Activated T-helper 17 cell treated with anti-CD3 and anti-CD28 coated beads, Interleukin-2, amount 50 U/mL, for 72 hours (primary cell): ENCODE data around the gene TNFSF10. TPM values are rescaled to one million over a fixed set of nuclear protein-coding genes. Genes with fewer than 3 reads are reported as not detected.
"Not testable (repeated sequence)": the region's sequence is repeated elsewhere in the genome, so short reads cannot be mapped to it uniquely, and the experiment has no call there.

Experiments used
- ATAC-seq: fragments of 150-1000 bp; cut with Tn5 transposase; replicated peaks from 2 replicates; pipeline ENCODE4 v1.10.0; 2021; ENCODE audit warnings: mild to moderate bottlenecking, moderate library complexity
- H3K27ac Mint-ChIP-seq: one replicate; pipeline ENCODE4 v1.8.0; 2022; ENCODE audit warnings: mixed read lengths
- H3K27me3 Mint-ChIP-seq: one replicate; pipeline ENCODE4 v1.8.0; 2022; ENCODE audit warnings: mixed read lengths
- H3K36me3 Mint-ChIP-seq: one replicate; pipeline ENCODE4 v1.8.0; 2022; ENCODE audit warnings: low read depth, mild to moderate bottlenecking, mixed read lengths
- H3K4me1 Mint-ChIP-seq: one replicate; pipeline ENCODE4 v1.8.0; 2022; ENCODE audit warnings: mixed read lengths
- H3K4me3 Mint-ChIP-seq: one replicate; pipeline ENCODE4 v1.8.0; 2022; ENCODE audit warnings: mild to moderate bottlenecking, mixed read lengths
- H3K9me3 Mint-ChIP-seq: one replicate; pipeline ENCODE4 v1.8.0; 2022; ENCODE audit warnings: mixed read lengths
- total RNA-seq, 2 donors: library from RNA; stranded (reverse); gene quantifications; one replicate each; pipeline ENCODE4 v1.2.3, GENCODE V29; 2022

The TNFSF10 gene
- total RNA-seq, 2 donors from 2014 or later = 33.6 to 36.1 TPM

DNA sequence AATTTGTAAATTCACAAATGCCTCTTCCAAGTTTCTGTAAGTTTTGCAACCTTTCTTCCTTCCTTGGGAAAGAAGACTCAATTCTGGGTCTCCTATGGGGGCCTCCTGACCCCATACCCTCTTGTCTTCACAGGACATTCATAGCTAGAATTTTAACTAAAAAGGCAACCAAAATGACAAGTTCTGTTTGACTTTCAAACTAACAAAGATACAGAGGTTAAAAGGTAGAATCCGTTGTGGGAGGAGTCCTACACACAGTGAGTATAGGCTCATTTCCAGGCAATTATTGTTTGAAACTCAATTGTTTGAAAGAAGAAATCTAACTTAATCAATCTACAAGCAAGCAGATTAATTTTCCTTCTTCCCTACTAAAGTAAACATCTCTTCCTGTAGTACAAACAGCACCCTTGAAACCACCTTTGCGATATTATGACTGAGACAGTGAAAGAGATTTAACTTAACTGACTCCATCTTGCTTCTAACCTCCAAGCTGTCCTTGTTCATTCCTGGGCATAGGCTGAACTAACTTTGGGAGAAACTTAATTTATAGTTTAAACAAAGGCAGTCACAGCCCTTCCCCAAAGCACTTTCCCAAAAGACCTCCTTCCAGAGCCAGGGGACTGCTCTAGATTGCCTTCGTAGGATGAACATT lies 14.4 kb upstream of the TNFSF10 start:
- no peaks in the 10 kb centered on the region for H3K9me3 Mint-ChIP-seq
- no peaks in the 10 kb centered on the region for H3K27me3 Mint-ChIP-seq
- H3K36me3 Mint-ChIP-seq = no peaks in the 10 kb centered on the region
- peak; percentile 71 for ATAC-seq
- peaks cover 24% of the 10 kb centered on the region for H3K4me1 Mint-ChIP-seq
- peak overlapping the region; percentile 68 for H3K4me3 Mint-ChIP-seq
- peak overlapping the region; percentile 81 for H3K27ac Mint-ChIP-seq

DNA sequence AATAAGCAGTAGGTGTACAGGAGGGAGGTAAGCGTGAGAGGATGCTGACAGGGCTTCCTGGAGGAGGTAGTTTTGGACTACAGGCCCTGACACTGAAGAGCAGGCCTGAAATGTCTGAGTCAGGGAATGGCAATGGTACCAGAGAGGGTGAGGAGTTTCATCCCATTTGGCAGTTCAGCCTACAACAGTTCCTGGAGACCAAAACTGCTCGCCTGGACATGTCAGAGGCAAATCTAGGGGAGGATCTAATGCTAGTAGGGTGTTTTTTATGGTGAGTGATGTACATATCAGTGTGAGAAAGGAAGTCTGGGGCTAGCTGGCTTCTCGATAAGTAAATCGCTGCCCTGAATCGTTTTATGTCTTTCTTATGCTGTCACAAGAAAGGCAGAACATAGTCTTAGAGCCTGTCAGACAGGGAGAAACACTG lies 13.8 kb upstream of the TNFSF10 start:
- Mint-ChIP-seq H3K27ac (peak overlapping the region; percentile 81), H3K4me1 (peaks cover 24% of the 10 kb centered on the region), H3K9me3 (no peaks in the 10 kb centered on the region), H3K27me3 (no peaks in the 10 kb centered on the region), H3K36me3 (no peaks in the 10 kb centered on the region), H3K4me3 (peak overlapping the region; percentile 68)
- ATAC-seq = peak; percentile 71

- Mint-ChIP-seq H3K4me3 (peak overlapping the region; percentile 68), H3K9me3 (no peaks in the 10 kb centered on the region), H3K4me1 (peaks cover 24% of the 10 kb centered on the region), H3K27me3 (no peaks in the 10 kb centered on the region), H3K27ac (peak overlapping the region; percentile 81), H3K36me3 (no peaks in the 10 kb centered on the region)
- ATAC-seq = no peak
Measured at GRCh38 chr3:172536505-172536904, 13.3 kb upstream of the TNFSF10 start.

- Mint-ChIP-seq H3K27ac (no peak overlapping the region), H3K36me3 (no peaks in the 10 kb centered on the region), H3K9me3 (no peaks in the 10 kb centered on the region), H3K27me3 (no peaks in the 10 kb centered on the region), H3K4me3 (peak overlapping the region; percentile 53), H3K4me1 (peaks cover 6% of the 10 kb centered on the region)
- peak; percentile 54 for ATAC-seq
Measured at GRCh38 chr3:172530566-172530965, 7.3 kb upstream of the TNFSF10 start.

DNA sequence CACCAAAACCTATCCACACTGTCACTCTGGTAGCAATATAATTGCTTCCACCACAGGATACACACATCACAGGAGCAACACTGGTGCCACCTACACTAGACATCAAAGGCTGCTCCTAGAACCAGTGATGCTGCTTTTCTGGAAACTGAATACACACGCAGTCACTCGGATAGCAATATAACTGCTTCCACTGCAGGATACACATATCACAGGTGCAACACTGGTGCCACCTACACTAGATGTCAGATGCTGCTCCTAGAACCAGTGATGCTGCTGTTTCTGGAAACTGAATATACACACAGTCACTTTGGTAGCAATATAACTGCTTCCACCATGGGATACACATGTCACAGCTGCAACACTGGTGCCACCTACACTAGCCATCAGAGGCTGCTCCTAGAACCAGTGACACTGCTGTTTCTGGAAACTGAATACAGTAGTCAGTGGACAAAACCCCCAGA lies 6.9 kb upstream of the TNFSF10 start:
- Mint-ChIP-seq H3K27ac (no peak overlapping the region), H3K27me3 (no peaks in the 10 kb centered on the region), H3K4me3 (peak overlapping the region; percentile 53), H3K4me1 (peaks cover 6% of the 10 kb centered on the region), H3K36me3 (no peaks in the 10 kb centered on the region), H3K9me3 (no peaks in the 10 kb centered on the region)
- peak; percentile 83 for ATAC-seq

DNA sequence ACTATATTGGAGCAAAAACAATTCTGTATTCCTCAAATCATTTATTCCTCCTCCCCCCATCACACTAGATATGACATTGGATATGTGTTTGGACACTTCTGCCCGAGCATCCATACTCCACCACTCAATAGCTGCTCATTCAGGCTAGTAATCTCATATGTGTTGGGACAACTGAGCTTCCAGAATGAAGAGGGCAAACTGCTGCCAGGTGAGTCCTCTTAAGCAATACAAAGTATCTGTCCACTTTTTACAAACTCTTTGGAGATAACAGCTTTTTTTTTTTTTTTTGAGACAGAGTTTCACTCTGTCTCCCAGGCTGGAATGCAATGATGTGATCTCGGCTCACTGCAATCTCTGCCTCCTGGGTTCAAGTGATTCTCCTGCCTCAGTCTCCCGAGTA lies 5.4 kb upstream of the TNFSF10 start:
- H3K9me3 Mint-ChIP-seq = no peaks in the 10 kb centered on the region
- peaks cover 11% of the 10 kb centered on the region for H3K4me1 Mint-ChIP-seq

DNA sequence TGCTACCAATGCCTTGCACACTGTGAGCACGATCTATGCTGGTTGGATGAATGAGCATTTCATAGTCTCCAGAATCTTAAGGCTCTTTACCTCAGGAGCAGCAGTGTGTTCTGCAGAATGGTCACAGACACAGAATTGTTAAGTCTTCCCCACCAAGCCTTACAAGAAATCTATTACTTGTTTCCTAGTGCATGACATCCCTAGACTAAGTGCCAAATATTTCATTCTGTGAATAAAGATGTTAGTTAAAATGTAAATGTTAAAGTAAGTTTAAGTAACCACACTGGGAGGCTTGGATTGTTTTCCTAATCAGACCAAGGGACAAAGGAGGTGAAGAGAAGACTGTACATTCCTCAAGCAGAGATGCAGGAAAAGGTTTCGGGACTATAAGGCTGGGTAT lies 4.1 kb upstream of the TNFSF10 start:
- no peaks in the 10 kb centered on the region for H3K9me3 Mint-ChIP-seq
- H3K36me3 Mint-ChIP-seq = no peaks in the 10 kb centered on the region
- ATAC-seq = no peak
- no peak overlapping the region for H3K27ac Mint-ChIP-seq
- peaks cover 13% of the 10 kb centered on the region for H3K4me1 Mint-ChIP-seq
- H3K4me3 Mint-ChIP-seq = no peak overlapping the region
- no peaks in the 10 kb centered on the region for H3K27me3 Mint-ChIP-seq

More for the DNA sequence above, 5.4 kb upstream of the TNFSF10 start:
- no peaks in the 10 kb centered on the region for H3K36me3 Mint-ChIP-seq
- no peak overlapping the region for H3K27ac Mint-ChIP-seq
- no peak for ATAC-seq
- H3K4me3 Mint-ChIP-seq = no peak overlapping the region
- H3K27me3 Mint-ChIP-seq = no peaks in the 10 kb centered on the region

- H3K27ac Mint-ChIP-seq = no peak overlapping the region
- H3K27me3 Mint-ChIP-seq = no peaks in the 10 kb centered on the region
- peaks cover 12% of the 10 kb centered on the region for H3K4me1 Mint-ChIP-seq
- H3K4me3 Mint-ChIP-seq = no peak overlapping the region
- H3K36me3 Mint-ChIP-seq = peaks cover 17% of the 10 kb centered on the region
- ATAC-seq = no peak
- H3K9me3 Mint-ChIP-seq = no peaks in the 10 kb centered on the region
Measured at GRCh38 chr3:172525116-172525613, 1.9 kb upstream of the TNFSF10 start.

GRCh38 chr3:172524611-172525010 lies 1.4 kb upstream of the TNFSF10 start:
- Mint-ChIP-seq H3K36me3 (peaks cover 22% of the 10 kb centered on the region), H3K27ac (peak overlapping the region; percentile 79), H3K27me3 (no peaks in the 10 kb centered on the region), H3K4me1 (peaks cover 15% of the 10 kb centered on the region), H3K9me3 (no peaks in the 10 kb centered on the region), H3K4me3 (peak overlapping the region; percentile 91)
- ATAC-seq = no peak

GRCh38 chr3:172521837-172522726 lies 1.1 kb downstream of the TNFSF10 start:
- H3K36me3 Mint-ChIP-seq = peaks cover 37% of the 10 kb centered on the region
- ATAC-seq = not testable (repeated sequence)

GRCh38 chr3:172520301-172520831 lies 2.9 kb downstream of the TNFSF10 start:
- no peaks in the 10 kb centered on the region for H3K27me3 Mint-ChIP-seq
- H3K4me3 Mint-ChIP-seq = peak overlapping the region; percentile 91
- H3K36me3 Mint-ChIP-seq = peaks cover 55% of the 10 kb centered on the region
- ATAC-seq = peak; percentile 63
- H3K27ac Mint-ChIP-seq = peak overlapping the region; percentile 79
- peaks cover 48% of the 10 kb centered on the region for H3K4me1 Mint-ChIP-seq
- no peaks in the 10 kb centered on the region for H3K9me3 Mint-ChIP-seq

More at GRCh38 chr3:172521837-172522726, 1.1 kb downstream of the TNFSF10 start:
- H3K27me3 Mint-ChIP-seq, H3K9me3 Mint-ChIP-seq: not testable (repeated sequence)
- peak overlapping the region; percentile 79 for H3K27ac Mint-ChIP-seq
- peak overlapping the region; percentile 91 for H3K4me3 Mint-ChIP-seq
- H3K4me1 Mint-ChIP-seq = peaks cover 34% of the 10 kb centered on the region

- Mint-ChIP-seq H3K4me1 (peaks cover 54% of the 10 kb centered on the region), H3K27me3 (no peaks in the 10 kb centered on the region), H3K27ac (peak overlapping the region; percentile 79), H3K9me3 (no peaks in the 10 kb centered on the region), H3K36me3 (peaks cover 61% of the 10 kb centered on the region), H3K4me3 (peak overlapping the region; percentile 91)
- ATAC-seq = no peak
Measured at GRCh38 chr3:172519740-172520139, 3.5 kb downstream of the TNFSF10 start.

DNA sequence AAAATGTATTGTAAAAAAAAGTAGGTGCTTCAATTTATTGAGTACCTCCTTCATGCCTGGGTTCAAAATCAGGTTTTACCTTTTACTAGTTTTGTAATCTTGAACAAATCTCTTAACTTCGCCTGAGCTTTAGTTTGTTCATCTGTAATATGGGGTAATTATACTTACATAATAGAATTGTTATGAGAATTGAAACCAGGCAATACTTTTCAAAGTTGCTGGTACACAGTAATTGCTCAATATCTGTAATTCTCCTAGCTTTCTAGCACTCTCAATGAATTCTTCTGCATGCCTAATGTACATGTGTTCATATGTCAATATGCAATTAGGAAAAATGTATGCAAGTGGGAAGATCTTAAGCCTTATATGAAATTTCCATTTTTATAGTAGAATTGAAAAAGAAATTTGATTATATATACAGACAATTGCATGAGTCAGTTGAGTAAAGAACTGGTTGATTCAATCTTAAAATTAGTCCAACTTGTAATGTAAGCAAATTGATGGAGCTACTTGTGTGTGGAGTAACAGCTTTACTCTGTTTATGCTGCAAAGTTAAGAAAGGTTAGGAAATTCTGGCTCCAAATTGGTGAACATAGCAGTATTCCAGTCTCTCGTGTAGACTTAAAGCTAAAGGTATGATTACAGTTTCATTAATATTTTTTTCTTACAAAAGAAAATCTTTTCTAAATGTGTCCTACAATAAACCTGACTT lies 4.1 kb downstream of the TNFSF10 start:
- peak overlapping the region; percentile 91 for H3K4me3 Mint-ChIP-seq
- H3K36me3 Mint-ChIP-seq = peaks cover 67% of the 10 kb centered on the region
- H3K27ac Mint-ChIP-seq = no peak overlapping the region
- ATAC-seq = no peak
- H3K27me3 Mint-ChIP-seq = no peaks in the 10 kb centered on the region
- H3K4me1 Mint-ChIP-seq = peaks cover 59% of the 10 kb centered on the region
- H3K9me3 Mint-ChIP-seq = no peaks in the 10 kb centered on the region
